ENCODE data around the gene CETP. TPM values are rescaled to one million over a fixed set of nuclear protein-coding genes. Genes with fewer than 3 reads are reported as not detected.

Gene CETP
- total and polyA plus RNA-seq, 4 donors: 3.3 to 24.0 (median 6.3) TPM

DNA sequence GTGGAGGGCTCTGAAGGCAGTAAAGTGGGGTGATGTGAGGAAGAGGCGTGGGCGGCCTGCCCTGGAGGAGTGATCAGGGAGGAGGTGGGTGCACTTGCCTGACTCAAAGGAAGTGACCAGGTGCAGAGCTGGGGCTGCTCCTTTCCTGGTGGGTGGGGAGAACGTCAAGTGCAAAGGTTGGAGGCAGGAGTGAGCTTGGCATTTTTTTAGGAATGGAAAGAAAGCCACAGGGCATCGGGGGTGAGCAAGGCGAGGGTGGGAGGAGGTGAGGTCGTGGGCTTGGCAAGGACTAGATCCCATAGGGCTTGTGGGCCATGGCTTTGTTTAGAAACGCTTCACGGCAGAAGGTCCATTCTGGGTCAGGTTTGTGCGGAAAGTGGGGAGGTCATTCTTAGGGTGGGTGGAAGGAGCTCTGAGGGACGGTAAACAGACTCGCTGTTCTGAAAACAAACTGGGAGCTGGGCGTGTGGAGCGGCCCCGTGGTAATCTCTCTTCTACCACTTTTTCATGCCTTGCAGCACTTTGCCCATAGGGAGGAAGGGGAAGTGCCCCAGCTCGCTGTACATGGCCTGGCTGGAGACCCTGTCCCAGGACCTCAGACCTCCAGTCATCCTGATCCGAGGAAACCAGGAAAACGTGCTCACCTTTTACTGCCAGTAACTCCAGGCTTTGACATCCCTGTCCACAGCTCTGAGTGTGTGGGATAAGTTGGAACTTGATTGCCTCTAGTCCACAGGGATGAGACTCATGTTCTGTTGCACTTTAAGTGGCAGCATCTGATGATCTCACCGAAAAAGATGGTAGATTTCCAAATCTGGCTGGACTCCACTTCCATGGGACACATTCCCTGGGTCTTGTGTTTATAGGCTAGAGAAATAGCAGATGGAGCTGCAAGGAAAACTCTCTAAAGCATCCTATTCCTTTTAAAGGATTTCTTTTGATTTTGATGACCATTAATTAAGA is 48.7 kb upstream of the CETP start:
- WGBS: 75% methylated on average over 18 of the region's 18 CpGs
- no peak for TF ChIP-seq GABPA (IDR thresholded peaks at IDR 0.05 in 1 of 2, conservative IDR thresholded peaks at IDR 0.05 in 1 of 2)
- no peak for TF ChIP-seq TAF1 (conservative IDR thresholded peaks at IDR 0.05)
- no peak for TF ChIP-seq HNF4G (IDR thresholded peaks at IDR 0.05)
- no peak for TF ChIP-seq SP1 (IDR thresholded peaks at IDR 0.05)
- no peak for TF ChIP-seq EGR1 (IDR thresholded peaks at IDR 0.05; ENCODE audit: low read depth in 2 of 2)
- no peak for TF ChIP-seq CTCF (IDR thresholded peaks at IDR 0.05; ENCODE audit: low read depth, low read length, missing input control)
- TF ChIP-seq, protein P1, sequence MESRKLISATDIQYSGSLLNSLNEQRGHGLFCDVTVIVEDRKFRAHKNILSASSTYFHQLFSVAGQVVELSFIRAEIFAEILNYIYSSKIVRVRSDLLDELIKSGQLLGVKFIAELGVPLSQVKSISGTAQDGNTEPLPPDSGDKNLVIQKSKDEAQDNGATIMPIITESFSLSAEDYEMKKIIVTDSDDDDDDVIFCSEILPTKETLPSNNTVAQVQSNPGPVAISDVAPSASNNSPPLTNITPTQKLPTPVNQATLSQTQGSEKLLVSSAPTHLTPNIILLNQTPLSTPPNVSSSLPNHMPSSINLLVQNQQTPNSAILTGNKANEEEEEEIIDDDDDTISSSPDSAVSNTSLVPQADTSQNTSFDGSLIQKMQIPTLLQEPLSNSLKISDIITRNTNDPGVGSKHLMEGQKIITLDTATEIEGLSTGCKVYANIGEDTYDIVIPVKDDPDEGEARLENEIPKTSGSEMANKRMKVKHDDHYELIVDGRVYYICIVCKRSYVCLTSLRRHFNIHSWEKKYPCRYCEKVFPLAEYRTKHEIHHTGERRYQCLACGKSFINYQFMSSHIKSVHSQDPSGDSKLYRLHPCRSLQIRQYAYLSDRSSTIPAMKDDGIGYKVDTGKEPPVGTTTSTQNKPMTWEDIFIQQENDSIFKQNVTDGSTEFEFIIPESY (IDR thresholded peaks at IDR 0.05): no peak
- TF ChIP-seq HNF4A (conservative IDR thresholded peaks at IDR 0.05): no peak
- TF ChIP-seq ATF3 (IDR thresholded peaks at IDR 0.05): no peak
- TF ChIP-seq, protein P2, sequence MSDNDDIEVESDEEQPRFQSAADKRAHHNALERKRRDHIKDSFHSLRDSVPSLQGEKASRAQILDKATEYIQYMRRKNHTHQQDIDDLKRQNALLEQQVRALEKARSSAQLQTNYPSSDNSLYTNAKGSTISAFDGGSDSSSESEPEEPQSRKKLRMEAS (IDR thresholded peaks at IDR 0.05): no peak
- no peak for TF ChIP-seq JUND (IDR thresholded peaks at IDR 0.05)
- no peak for TF ChIP-seq RAD21 (IDR thresholded peaks at IDR 0.05)
- TF ChIP-seq REST (IDR thresholded peaks at IDR 0.05): no peak
- no peak for TF ChIP-seq RXRA (IDR thresholded peaks at IDR 0.05)
- no peak for TF ChIP-seq FOXA2 (IDR thresholded peaks at IDR 0.05)
- H3K27ac ChIP-seq (ENCODE audit: low read depth in 1 of 2, low read length in 2 of 2): no peak overlapping the region
- DNase-seq (ENCODE audit: low spot score): no peak
- H3K27me3 ChIP-seq (ENCODE audit: control insufficient read depth in 4 of 4, insufficient read depth in 4 of 4, low read length in 3 of 4): no peaks in the 10 kb centered on the region
- no peaks in the 10 kb centered on the region for H3K36me3 ChIP-seq (ENCODE audit: control insufficient read depth in 4 of 4, insufficient read depth in 3 of 4, low read depth in 1 of 4, low read length in 3 of 4)
- H3K4me1 ChIP-seq (ENCODE audit: control insufficient read depth in 4 of 4, insufficient read depth in 4 of 4, low read length in 3 of 4): peaks cover 0 to 2% (median 0%) of the 10 kb centered on the region in 4 donors
- H3K9me3 ChIP-seq (ENCODE audit: control insufficient read depth in 4 of 4, low read length in 3 of 4): no peaks in the 10 kb centered on the region
- no peak overlapping the region for H3K4me3 ChIP-seq (ENCODE audit: low read depth in 1 of 3, low read length in 3 of 3)
- H3K9ac ChIP-seq (ENCODE audit: low read depth in 1 of 2, low read length in 2 of 2): no peak overlapping the region

All from liver (tissue), 9 donors.